GM12878 (cell line): ENCODE measurements around the gene FGD5.

Source experiments
- ESRRA ChIP-seq: IDR thresholded peaks from 2 replicates; pipeline ENCODE4 v1.6.1; 2012; ENCODE audit warnings: mild to moderate bottlenecking, low read length, improper control_type of control experiment
- GABPA ChIP-seq: IDR thresholded peaks from 2 replicates; pipeline ENCODE4 v1.6.1; 2014; ENCODE audit warnings: antibody characterized with exemption, low read depth, mild to moderate bottlenecking, inconsistent platforms
- MTA2 ChIP-seq: fragments of 450-650 bp; IDR thresholded peaks from 2 replicates; pipeline ENCODE4 v1.6.1; 2016; ENCODE audit warnings: low read depth, mild to moderate bottlenecking, moderate library complexity
- SREBF2 ChIP-seq: IDR thresholded peaks from 2 replicates; pipeline ENCODE4 v1.6.1; 2012; ENCODE audit warnings: mild to moderate bottlenecking, low read length
- TAF1 ChIP-seq: IDR thresholded peaks from 2 replicates; pipeline ENCODE4 v1.6.1; 2011; ENCODE audit warnings: mild to moderate bottlenecking, low read depth, low read length, borderline replicate concordance
- TCF12 ChIP-seq: IDR thresholded peaks from 2 replicates; pipeline ENCODE4 v1.6.1; 2011; ENCODE audit warnings: low read depth, mild to moderate bottlenecking, low read length
- TF ChIP-seq, protein P1 (sequence below): fragments of 450-650 bp; IDR thresholded peaks from 2 replicates; pipeline ENCODE4 v1.6.1; 2017; ENCODE audit warnings: mild to moderate bottlenecking, moderate library complexity
- TF ChIP-seq, protein P2 (sequence below): IDR thresholded peaks from 2 replicates; pipeline ENCODE4 v1.6.1; 2012; ENCODE audit warnings: low read depth, low read length, improper control_type of control experiment
- TF ChIP-seq, protein P3 (sequence below): IDR thresholded peaks from 2 replicates; pipeline ENCODE4 v1.6.1; 2011; ENCODE audit warnings: low read depth, mild to moderate bottlenecking, low read length, moderate library complexity, borderline replicate concordance; ENCODE audit errors: extremely low read depth
- TF ChIP-seq, protein P4 (sequence below), 3 experiments: IDR thresholded peaks in 2 of 3; conservative IDR thresholded peaks in 1 of 3; 2 replicates each; pipeline ENCODE4 v1.5.1; 2011; ENCODE audit warnings: low read depth in 3 of 3, low read length in 3 of 3, mild to moderate bottlenecking in 3 of 3, control low read depth in 2 of 3, moderate library complexity in 2 of 3, inconsistent platforms in 1 of 3, mixed read lengths in 1 of 3; ENCODE audit not compliant: control insufficient read depth in 2 of 3, insufficient read depth in 1 of 3; ENCODE audit errors: extremely low read depth in 1 of 3
- TF ChIP-seq, protein P5 (sequence below): fragments of 450-650 bp; formaldehyde crosslinking; IDR thresholded peaks from 2 replicates; pipeline ENCODE4 v1.5.0; 2022; ENCODE audit warnings: mild to moderate bottlenecking, missing genetic modification characterization

DNA sequence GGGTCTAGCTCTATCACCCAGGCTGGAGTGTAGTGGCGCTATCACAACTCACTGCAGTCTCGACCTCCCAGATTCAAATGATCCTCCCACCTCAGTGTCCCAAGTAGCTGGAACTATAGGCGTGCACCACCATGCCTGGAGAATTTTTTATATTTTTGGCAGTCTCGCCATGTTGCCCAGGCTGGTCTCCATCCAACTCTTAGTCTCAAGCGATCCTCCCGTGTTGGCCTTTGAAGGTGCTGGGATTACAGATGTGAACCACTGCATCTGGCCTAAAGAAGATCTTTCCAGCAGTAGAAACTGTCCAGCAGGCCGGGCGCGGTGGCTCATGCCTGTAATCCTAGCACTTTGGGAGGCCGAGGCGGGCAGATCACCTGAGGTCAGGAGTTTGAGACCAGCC is 73.5 kb downstream of the FGD5 start:
- TF ChIP-seq MTA2 (no peak), GABPA (no peak), ESRRA (no peak), TAF1 (no peak), SREBF2 (no peak), TCF12 (no peak)
- TF ChIP-seq, protein P1, sequence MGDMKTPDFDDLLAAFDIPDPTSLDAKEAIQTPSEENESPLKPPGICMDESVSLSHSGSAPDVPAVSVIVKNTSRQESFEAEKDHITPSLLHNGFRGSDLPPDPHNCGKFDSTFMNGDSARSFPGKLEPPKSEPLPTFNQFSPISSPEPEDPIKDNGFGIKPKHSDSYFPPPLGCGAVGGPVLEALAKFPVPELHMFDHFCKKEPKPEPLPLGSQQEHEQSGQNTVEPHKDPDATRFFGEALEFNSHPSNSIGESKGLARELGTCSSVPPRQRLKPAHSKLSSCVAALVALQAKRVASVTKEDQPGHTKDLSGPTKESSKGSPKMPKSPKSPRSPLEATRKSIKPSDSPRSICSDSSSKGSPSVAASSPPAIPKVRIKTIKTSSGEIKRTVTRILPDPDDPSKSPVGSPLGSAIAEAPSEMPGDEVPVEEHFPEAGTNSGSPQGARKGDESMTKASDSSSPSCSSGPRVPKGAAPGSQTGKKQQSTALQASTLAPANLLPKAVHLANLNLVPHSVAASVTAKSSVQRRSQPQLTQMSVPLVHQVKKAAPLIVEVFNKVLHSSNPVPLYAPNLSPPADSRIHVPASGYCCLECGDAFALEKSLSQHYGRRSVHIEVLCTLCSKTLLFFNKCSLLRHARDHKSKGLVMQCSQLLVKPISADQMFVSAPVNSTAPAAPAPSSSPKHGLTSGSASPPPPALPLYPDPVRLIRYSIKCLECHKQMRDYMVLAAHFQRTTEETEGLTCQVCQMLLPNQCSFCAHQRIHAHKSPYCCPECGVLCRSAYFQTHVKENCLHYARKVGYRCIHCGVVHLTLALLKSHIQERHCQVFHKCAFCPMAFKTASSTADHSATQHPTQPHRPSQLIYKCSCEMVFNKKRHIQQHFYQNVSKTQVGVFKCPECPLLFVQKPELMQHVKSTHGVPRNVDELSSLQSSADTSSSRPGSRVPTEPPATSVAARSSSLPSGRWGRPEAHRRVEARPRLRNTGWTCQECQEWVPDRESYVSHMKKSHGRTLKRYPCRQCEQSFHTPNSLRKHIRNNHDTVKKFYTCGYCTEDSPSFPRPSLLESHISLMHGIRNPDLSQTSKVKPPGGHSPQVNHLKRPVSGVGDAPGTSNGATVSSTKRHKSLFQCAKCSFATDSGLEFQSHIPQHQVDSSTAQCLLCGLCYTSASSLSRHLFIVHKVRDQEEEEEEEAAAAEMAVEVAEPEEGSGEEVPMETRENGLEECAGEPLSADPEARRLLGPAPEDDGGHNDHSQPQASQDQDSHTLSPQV: no peak
- TF ChIP-seq, protein P2, sequence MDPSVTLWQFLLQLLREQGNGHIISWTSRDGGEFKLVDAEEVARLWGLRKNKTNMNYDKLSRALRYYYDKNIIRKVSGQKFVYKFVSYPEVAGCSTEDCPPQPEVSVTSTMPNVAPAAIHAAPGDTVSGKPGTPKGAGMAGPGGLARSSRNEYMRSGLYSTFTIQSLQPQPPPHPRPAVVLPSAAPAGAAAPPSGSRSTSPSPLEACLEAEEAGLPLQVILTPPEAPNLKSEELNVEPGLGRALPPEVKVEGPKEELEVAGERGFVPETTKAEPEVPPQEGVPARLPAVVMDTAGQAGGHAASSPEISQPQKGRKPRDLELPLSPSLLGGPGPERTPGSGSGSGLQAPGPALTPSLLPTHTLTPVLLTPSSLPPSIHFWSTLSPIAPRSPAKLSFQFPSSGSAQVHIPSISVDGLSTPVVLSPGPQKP: no peak
- TF ChIP-seq, protein P3, sequence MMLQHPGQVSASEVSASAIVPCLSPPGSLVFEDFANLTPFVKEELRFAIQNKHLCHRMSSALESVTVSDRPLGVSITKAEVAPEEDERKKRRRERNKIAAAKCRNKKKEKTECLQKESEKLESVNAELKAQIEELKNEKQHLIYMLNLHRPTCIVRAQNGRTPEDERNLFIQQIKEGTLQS: no peak
- TF ChIP-seq, protein P4, sequence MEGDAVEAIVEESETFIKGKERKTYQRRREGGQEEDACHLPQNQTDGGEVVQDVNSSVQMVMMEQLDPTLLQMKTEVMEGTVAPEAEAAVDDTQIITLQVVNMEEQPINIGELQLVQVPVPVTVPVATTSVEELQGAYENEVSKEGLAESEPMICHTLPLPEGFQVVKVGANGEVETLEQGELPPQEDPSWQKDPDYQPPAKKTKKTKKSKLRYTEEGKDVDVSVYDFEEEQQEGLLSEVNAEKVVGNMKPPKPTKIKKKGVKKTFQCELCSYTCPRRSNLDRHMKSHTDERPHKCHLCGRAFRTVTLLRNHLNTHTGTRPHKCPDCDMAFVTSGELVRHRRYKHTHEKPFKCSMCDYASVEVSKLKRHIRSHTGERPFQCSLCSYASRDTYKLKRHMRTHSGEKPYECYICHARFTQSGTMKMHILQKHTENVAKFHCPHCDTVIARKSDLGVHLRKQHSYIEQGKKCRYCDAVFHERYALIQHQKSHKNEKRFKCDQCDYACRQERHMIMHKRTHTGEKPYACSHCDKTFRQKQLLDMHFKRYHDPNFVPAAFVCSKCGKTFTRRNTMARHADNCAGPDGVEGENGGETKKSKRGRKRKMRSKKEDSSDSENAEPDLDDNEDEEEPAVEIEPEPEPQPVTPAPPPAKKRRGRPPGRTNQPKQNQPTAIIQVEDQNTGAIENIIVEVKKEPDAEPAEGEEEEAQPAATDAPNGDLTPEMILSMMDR (IDR thresholded peaks at IDR 0.05 in 2 of 3, conservative IDR thresholded peaks at IDR 0.05 in 1 of 3; ENCODE audit: control insufficient read depth in 2 of 3, extremely low read depth in 1 of 3, insufficient read depth in 1 of 3, low read depth in 3 of 3, low read length in 3 of 3): no peak
- TF ChIP-seq, protein P5, sequence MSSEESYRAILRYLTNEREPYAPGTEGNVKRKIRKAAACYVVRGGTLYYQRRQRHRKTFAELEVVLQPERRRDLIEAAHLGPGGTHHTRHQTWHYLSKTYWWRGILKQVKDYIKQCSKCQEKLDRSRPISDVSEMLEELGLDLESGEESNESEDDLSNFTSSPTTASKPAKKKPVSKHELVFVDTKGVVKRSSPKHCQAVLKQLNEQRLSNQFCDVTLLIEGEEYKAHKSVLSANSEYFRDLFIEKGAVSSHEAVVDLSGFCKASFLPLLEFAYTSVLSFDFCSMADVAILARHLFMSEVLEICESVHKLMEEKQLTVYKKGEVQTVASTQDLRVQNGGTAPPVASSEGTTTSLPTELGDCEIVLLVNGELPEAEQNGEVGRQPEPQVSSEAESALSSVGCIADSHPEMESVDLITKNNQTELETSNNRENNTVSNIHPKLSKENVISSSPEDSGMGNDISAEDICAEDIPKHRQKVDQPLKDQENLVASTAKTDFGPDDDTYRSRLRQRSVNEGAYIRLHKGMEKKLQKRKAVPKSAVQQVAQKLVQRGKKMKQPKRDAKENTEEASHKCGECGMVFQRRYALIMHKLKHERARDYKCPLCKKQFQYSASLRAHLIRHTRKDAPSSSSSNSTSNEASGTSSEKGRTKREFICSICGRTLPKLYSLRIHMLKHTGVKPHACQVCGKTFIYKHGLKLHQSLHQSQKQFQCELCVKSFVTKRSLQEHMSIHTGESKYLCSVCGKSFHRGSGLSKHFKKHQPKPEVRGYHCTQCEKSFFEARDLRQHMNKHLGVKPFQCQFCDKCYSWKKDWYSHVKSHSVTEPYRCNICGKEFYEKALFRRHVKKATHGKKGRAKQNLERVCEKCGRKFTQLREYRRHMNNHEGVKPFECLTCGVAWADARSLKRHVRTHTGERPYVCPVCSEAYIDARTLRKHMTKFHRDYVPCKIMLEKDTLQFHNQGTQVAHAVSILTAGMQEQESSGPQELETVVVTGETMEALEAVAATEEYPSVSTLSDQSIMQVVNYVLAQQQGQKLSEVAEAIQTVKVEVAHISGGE (CRISPR knock-in tag): no peak
